Activated T-cell treated with anti-CD3 and anti-CD28 coated beads for 48 hours (primary cell): ENCODE measurements around the gene SCARB1.

Experiments
- DNase-seq: peaks from one replicate; pipeline ENCODE4 v3.0.0-alpha.2; 2020; ENCODE audit warnings: low read depth

The SCARB1 gene

GRCh38 chr12:124842800-124843510 is 20.7 kb downstream of the SCARB1 start:
- no peak for DNase-seq

- no peak for DNase-seq
Observed at GRCh38 chr12:124842073-124842749, 21.5 kb downstream of the SCARB1 start.

GRCh38 chr12:124841558-124841945 is 22.1 kb downstream of the SCARB1 start:
- DNase-seq: no peak

- DNase-seq: no peak
Observed at GRCh38 chr12:124837958-124838803, 25.5 kb downstream of the SCARB1 start.

GRCh38 chr12:124837249-124837897 is 26.3 kb downstream of the SCARB1 start:
- DNase-seq: no peak

GRCh38 chr12:124836759-124837158 is 26.9 kb downstream of the SCARB1 start:
- no peak for DNase-seq

GRCh38 chr12:124835656-124836410 is 27.8 kb downstream of the SCARB1 start:
- DNase-seq: no peak

GRCh38 chr12:124834822-124835221 is 28.8 kb downstream of the SCARB1 start:
- no peak for DNase-seq

- no peak for DNase-seq
Observed at GRCh38 chr12:124833693-124834122, 30.0 kb downstream of the SCARB1 start.

- DNase-seq: no peak
Observed at GRCh38 chr12:124832856-124833255, 30.8 kb downstream of the SCARB1 start.

- no peak for DNase-seq
Observed at GRCh38 chr12:124831590-124831989, 32.1 kb downstream of the SCARB1 start.

GRCh38 chr12:124830306-124830705 is 33.4 kb downstream of the SCARB1 start:
- no peak for DNase-seq

- no peak for DNase-seq
Observed at GRCh38 chr12:124829708-124830304, 33.9 kb downstream of the SCARB1 start.

GRCh38 chr12:124829008-124829707 is 34.5 kb downstream of the SCARB1 start:
- DNase-seq: no peak

GRCh38 chr12:124828264-124829007 is 35.2 kb downstream of the SCARB1 start:
- DNase-seq: no peak

- no peak for DNase-seq
Observed at GRCh38 chr12:124827588-124828184, 36.0 kb downstream of the SCARB1 start.

- no peak for DNase-seq
Observed at GRCh38 chr12:124824195-124824594, 39.5 kb downstream of the SCARB1 start.

- no peak for DNase-seq
Observed at GRCh38 chr12:124823272-124823970, 40.2 kb downstream of the SCARB1 start.

- DNase-seq: no peak
Observed at GRCh38 chr12:124822218-124822617, 41.4 kb downstream of the SCARB1 start.
